ENCODE results near the gene CRB2. TPM values are rescaled to one million over a fixed set of nuclear protein-coding genes. Genes with fewer than 3 reads are reported as not detected.

CRB2 gene
- total RNA-seq, 6 experiments from 2014 or later: not detected

GRCh38 chr9:123400926-123401503, 45.0 kb downstream of the CRB2 start:
- H3K27ac ChIP-seq: no peak overlapping the region
- DNase-seq (no peak), ATAC-seq (no peak)
- intact Hi-C loops (cut with DNase I): no loop called here
- H3K9me3 ChIP-seq: no peaks in the 10 kb centered on the region
- H3K4me3 ChIP-seq: no peak overlapping the region
- no peaks in the 10 kb centered on the region for H3K4me1 ChIP-seq
- 87% methylated on average over 10 of the region's 13 CpGs for WGBS (ENCODE audit: insufficient coverage, low coverage, low lambda C conversion rate, missing lambda C conversion rate)
- no peak for TF ChIP-seq CTCF (IDR thresholded peaks at IDR 0.05)
- no peak for TF ChIP-seq POLR2A (IDR thresholded peaks at IDR 0.05)
- no peaks in the 10 kb centered on the region for H3K36me3 ChIP-seq
- H3K27me3 ChIP-seq: no peaks in the 10 kb centered on the region

- no peak for TF ChIP-seq POLR2A (IDR thresholded peaks at IDR 0.05)
- peak; percentile 58 to 71 (median 69) for TF ChIP-seq CTCF (IDR thresholded peaks at IDR 0.05)
- no peaks in the 10 kb centered on the region for H3K9me3 ChIP-seq
- H3K4me3 ChIP-seq: no peak overlapping the region
- intact Hi-C loops (cut with DNase I): no loop called here
- DNase-seq (no peak), ATAC-seq (peak; percentile 84 to 88 (median 86))
- no peaks in the 10 kb centered on the region for H3K36me3 ChIP-seq
- H3K4me1 ChIP-seq: no peaks in the 10 kb centered on the region
- no peak overlapping the region for H3K27ac ChIP-seq
- WGBS (ENCODE audit: insufficient coverage, low coverage, low lambda C conversion rate, missing lambda C conversion rate): 32% methylated on average over 7 of the region's 9 CpGs
- no peaks in the 10 kb centered on the region for H3K27me3 ChIP-seq
Observed at GRCh38 chr9:123401879-123402513, 46.0 kb downstream of the CRB2 start.

GRCh38 chr9:123402981-123403509, 47.0 kb downstream of the CRB2 start:
- Histone ChIP-seq H3K27ac (no peak overlapping the region), H3K9me3 (no peaks in the 10 kb centered on the region), H3K27me3 (no peaks in the 10 kb centered on the region), H3K4me3 (no peak overlapping the region), H3K36me3 (no peaks in the 10 kb centered on the region), H3K4me1 (no peaks in the 10 kb centered on the region)
- ATAC-seq (peak in 1 of 4 donors; percentile 28), DNase-seq (no peak)
- TF ChIP-seq POLR2A (IDR thresholded peaks at IDR 0.05) (no peak), CTCF (IDR thresholded peaks at IDR 0.05) (no peak)
- intact Hi-C loops (cut with DNase I): no loop called here
- 86% methylated on average over 12 of the region's 17 CpGs for WGBS (ENCODE audit: insufficient coverage, low coverage, low lambda C conversion rate, missing lambda C conversion rate)

GRCh38 chr9:123406016-123406415, 50.0 kb downstream of the CRB2 start:
- Histone ChIP-seq H3K4me3 (no peak overlapping the region), H3K36me3 (no peaks in the 10 kb centered on the region), H3K27ac (no peak overlapping the region), H3K27me3 (no peaks in the 10 kb centered on the region), H3K9me3 (no peaks in the 10 kb centered on the region), H3K4me1 (no peaks in the 10 kb centered on the region)
- intact Hi-C loops (cut with DNase I): no loop called here
- TF ChIP-seq CTCF (IDR thresholded peaks at IDR 0.05) (no peak), POLR2A (IDR thresholded peaks at IDR 0.05) (no peak)
- peak in 1 of 3 donors; percentile 21 for DNase-seq
- 88% methylated on average over 6 of the region's 6 CpGs for WGBS (ENCODE audit: insufficient coverage, low coverage, low lambda C conversion rate, missing lambda C conversion rate)
- ATAC-seq: no peak
